WTC11 (cell line): ENCODE measurements around the gene ZBTB20. TPM values are rescaled to one million over a fixed set of nuclear protein-coding genes. Genes with fewer than 3 reads are reported as not detected.

ENCODE experiments used
- ATAC-seq: fragments of 200-7000 bp; cut with Tn5 transposase; 2 replicates; pipeline ENCODE4 v1.10.0; 2021; ENCODE audit warnings: mild to moderate bottlenecking, moderate library complexity
- CTCF ChIA-PET: fragments of 300-600 bp; sonication (Branson Sonifier 250); formaldehyde crosslinking; loops from one replicate; lab custom pipeline; 2021; ENCODE audit warnings: antibody characterized with exemption; lab: Charles Lee
- POLR2A ChIA-PET: fragments of 350-600 bp; sonication (Branson Sonifier 250); formaldehyde crosslinking; loops from one replicate; lab custom pipeline; 2021; ENCODE audit warnings: antibody characterized with exemption; lab: Charles Lee
- DNase-seq: peaks from one replicate; pipeline ENCODE4 v3.0.0; 2021; ENCODE audit warnings: low spot score
- H3K27ac Mint-ChIP-seq: 2 replicates; pipeline ENCODE4 v1.8.0; 2021; ENCODE audit warnings: mixed read lengths
- H3K27me3 Mint-ChIP-seq: 2 replicates; pipeline ENCODE4 v1.8.0; 2021; ENCODE audit warnings: low read depth, mild to moderate bottlenecking, moderate library complexity, mixed read lengths
- H3K36me3 Mint-ChIP-seq: 2 replicates; pipeline ENCODE4 v1.8.0; 2021; ENCODE audit warnings: mixed read lengths
- H3K4me1 Mint-ChIP-seq: 2 replicates; pipeline ENCODE4 v1.8.0; 2022; ENCODE audit warnings: mixed read lengths
- H3K4me3 Mint-ChIP-seq: 2 replicates; pipeline ENCODE4 v1.8.0; 2021; ENCODE audit warnings: mild to moderate bottlenecking, moderate library complexity, mixed read lengths
- H3K9me3 Mint-ChIP-seq: 2 replicates; pipeline ENCODE4 v1.8.0; 2021; ENCODE audit warnings: mixed read lengths
- ETV6 ChIP-seq: sonication (generic); formaldehyde crosslinking; IDR thresholded peaks from 2 replicates; pipeline ENCODE4 v1.8.1; 2022; ENCODE audit warnings: mild to moderate bottlenecking, missing genetic modification reagents
- FOXJ3 ChIP-seq: sonication (generic); formaldehyde crosslinking; IDR thresholded peaks from 2 replicates; pipeline ENCODE4 v1.9.0; 2021; ENCODE audit warnings: missing genetic modification reagents, mild to moderate bottlenecking, borderline replicate concordance
- JAZF1 ChIP-seq: fragments of 250-450 bp; sonication (Bioruptor Pico); IDR thresholded peaks from 2 replicates; pipeline ENCODE4 v1.9.0; 2021; ENCODE audit warnings: moderate library complexity, mild to moderate bottlenecking, inconsistent platforms
- RELA ChIP-seq: sonication (generic); formaldehyde crosslinking; IDR thresholded peaks from 2 replicates; pipeline ENCODE4 v1.8.1; 2022; ENCODE audit warnings: missing genetic modification reagents, mild to moderate bottlenecking, borderline replicate concordance
- RORB ChIP-seq: fragments of 250-450 bp; sonication (Bioruptor Pico); IDR thresholded peaks from 2 replicates; pipeline ENCODE4 v1.9.0; 2021; ENCODE audit warnings: mild to moderate bottlenecking
- SP1 ChIP-seq: sonication (generic); formaldehyde crosslinking; conservative IDR thresholded peaks from 2 replicates; pipeline ENCODE4 v1.8.1; 2022; ENCODE audit warnings: missing genetic modification reagents
- ZNF121 ChIP-seq: sonication (generic); formaldehyde crosslinking; IDR thresholded peaks from 2 replicates; pipeline ENCODE4 v1.8.0; 2023; ENCODE audit warnings: missing genetic modification reagents
- ZNF416 ChIP-seq: fragments of 250-450 bp; sonication (Bioruptor Pico); IDR thresholded peaks from 2 replicates; pipeline ENCODE4 v1.9.0; 2021; ENCODE audit warnings: mild to moderate bottlenecking, inconsistent platforms
- total RNA-seq: library from RNA; stranded (reverse); gene quantifications from 3 replicates; pipeline ENCODE4 v1.2.3, GENCODE V29; 2021
- TF ChIP-seq, protein P1 (sequence below): sonication (generic); formaldehyde crosslinking; conservative IDR thresholded peaks from 2 replicates; pipeline ENCODE4 v1.8.1; 2022; ENCODE audit warnings: mild to moderate bottlenecking, missing genetic modification reagents
- TF ChIP-seq, protein P2 (sequence below): sonication (generic); formaldehyde crosslinking; IDR thresholded peaks from 2 replicates; pipeline ENCODE4 v1.8.0; 2023; ENCODE audit warnings: mild to moderate bottlenecking, missing genetic modification reagents
- TF ChIP-seq, protein P3 (sequence below): fragments of 250-450 bp; sonication (Bioruptor Pico); IDR thresholded peaks from 2 replicates; pipeline ENCODE4 v1.9.0; 2021; ENCODE audit warnings: moderate library complexity, mild to moderate bottlenecking, inconsistent platforms, borderline replicate concordance
- TF ChIP-seq, protein P4 (sequence below): fragments of 250-450 bp; sonication (Bioruptor Pico); IDR thresholded peaks from 2 replicates; pipeline ENCODE4 v2.1.2; 2022; ENCODE audit warnings: mild to moderate bottlenecking, moderate library complexity
- TF ChIP-seq, protein P5 (sequence below): sonication (generic); formaldehyde crosslinking; IDR thresholded peaks from 2 replicates; pipeline ENCODE4 v1.8.1; 2022; ENCODE audit warnings: low read depth, missing genetic modification reagents, borderline replicate concordance
- TF ChIP-seq, protein P6 (sequence below): fragments of 250-450 bp; sonication (Bioruptor Pico); IDR thresholded peaks from 2 replicates; pipeline ENCODE4 v1.9.0; 2021; ENCODE audit warnings: mild to moderate bottlenecking, borderline replicate concordance
- TF ChIP-seq, protein P7 (sequence below): sonication (generic); formaldehyde crosslinking; IDR thresholded peaks from 2 replicates; pipeline ENCODE4 v1.8.1; 2023; ENCODE audit warnings: mild to moderate bottlenecking, missing genetic modification reagents, moderate library complexity

ZBTB20 gene
- total RNA-seq, 1 experiment from 2014 or later, result 1.5 TPM

DNA sequence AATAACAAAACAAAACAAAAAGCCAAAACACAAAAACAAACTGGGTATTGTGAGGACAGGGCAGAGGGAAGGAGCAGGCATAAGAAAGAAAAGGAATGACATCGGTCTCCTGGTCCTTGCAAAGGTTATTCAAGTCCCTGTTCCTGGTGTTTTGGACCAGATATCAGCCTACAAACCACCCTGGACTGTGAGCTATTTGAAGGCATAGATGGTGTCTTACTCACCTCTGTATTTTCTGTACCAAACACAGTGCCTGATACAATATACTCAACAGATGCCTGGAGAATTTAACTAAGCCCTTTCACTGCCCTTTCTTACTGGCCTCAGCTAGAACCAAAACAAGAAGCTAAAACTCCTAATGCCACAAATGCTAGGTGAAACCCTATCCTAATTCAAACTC lies 656.3 kb downstream of the ZBTB20 start (continued):
- TF ChIP-seq, protein P1, sequence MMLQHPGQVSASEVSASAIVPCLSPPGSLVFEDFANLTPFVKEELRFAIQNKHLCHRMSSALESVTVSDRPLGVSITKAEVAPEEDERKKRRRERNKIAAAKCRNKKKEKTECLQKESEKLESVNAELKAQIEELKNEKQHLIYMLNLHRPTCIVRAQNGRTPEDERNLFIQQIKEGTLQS (CRISPR knock-in tag), result no peak
- TF ChIP-seq, protein P2, sequence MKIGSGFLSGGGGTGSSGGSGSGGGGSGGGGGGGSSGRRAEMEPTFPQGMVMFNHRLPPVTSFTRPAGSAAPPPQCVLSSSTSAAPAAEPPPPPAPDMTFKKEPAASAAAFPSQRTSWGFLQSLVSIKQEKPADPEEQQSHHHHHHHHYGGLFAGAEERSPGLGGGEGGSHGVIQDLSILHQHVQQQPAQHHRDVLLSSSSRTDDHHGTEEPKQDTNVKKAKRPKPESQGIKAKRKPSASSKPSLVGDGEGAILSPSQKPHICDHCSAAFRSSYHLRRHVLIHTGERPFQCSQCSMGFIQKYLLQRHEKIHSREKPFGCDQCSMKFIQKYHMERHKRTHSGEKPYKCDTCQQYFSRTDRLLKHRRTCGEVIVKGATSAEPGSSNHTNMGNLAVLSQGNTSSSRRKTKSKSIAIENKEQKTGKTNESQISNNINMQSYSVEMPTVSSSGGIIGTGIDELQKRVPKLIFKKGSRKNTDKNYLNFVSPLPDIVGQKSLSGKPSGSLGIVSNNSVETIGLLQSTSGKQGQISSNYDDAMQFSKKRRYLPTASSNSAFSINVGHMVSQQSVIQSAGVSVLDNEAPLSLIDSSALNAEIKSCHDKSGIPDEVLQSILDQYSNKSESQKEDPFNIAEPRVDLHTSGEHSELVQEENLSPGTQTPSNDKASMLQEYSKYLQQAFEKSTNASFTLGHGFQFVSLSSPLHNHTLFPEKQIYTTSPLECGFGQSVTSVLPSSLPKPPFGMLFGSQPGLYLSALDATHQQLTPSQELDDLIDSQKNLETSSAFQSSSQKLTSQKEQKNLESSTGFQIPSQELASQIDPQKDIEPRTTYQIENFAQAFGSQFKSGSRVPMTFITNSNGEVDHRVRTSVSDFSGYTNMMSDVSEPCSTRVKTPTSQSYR, result no peak

DNA sequence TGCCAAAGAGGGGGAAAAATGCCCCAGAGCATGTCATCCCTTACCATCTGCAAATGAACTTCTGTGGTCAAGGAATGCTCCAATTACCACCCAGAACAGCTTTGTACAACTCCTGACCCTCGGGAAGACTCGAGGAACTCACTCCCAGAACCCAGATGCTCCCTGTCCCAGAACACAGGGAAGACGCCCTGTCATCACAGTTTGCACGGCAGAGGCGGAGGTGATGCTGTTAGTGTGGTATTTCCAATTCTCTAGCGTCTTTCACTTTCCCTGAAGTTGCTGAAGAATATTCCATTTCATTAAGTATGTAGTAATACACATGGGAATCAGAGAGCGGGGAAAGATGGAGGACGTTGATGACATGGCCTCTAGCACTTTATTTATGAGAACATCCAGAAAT lies 659.6 kb downstream of the ZBTB20 start:
- Mint-ChIP-seq H3K27me3 (no peaks in the 10 kb centered on the region), H3K27ac (no peak overlapping the region), H3K36me3 (no peaks in the 10 kb centered on the region), H3K4me3 (no peak overlapping the region), H3K4me1 (no peaks in the 10 kb centered on the region), H3K9me3 (no peaks in the 10 kb centered on the region)
- ATAC-seq (no peak), DNase-seq (no peak)
- CTCF ChIA-PET, result no interaction called here
- POLR2A ChIA-PET, result no interaction called here
- no peak for TF ChIP-seq FOXJ3 (CRISPR knock-in tag)
- TF ChIP-seq, protein P3, sequence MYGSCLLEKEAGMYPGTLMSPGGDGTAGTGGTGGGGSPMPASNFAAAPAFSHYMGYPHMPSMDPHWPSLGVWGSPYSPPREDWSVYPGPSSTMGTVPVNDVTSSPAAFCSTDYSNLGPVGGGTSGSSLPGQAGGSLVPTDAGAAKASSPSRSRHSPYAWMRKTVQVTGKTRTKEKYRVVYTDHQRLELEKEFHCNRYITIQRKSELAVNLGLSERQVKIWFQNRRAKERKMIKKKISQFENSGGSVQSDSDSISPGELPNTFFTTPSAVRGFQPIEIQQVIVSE, result no peak
- no peak for TF ChIP-seq JAZF1 (CRISPR knock-in tag)
- TF ChIP-seq ZNF416 (CRISPR knock-in tag), result no peak
- TF ChIP-seq, protein P4, sequence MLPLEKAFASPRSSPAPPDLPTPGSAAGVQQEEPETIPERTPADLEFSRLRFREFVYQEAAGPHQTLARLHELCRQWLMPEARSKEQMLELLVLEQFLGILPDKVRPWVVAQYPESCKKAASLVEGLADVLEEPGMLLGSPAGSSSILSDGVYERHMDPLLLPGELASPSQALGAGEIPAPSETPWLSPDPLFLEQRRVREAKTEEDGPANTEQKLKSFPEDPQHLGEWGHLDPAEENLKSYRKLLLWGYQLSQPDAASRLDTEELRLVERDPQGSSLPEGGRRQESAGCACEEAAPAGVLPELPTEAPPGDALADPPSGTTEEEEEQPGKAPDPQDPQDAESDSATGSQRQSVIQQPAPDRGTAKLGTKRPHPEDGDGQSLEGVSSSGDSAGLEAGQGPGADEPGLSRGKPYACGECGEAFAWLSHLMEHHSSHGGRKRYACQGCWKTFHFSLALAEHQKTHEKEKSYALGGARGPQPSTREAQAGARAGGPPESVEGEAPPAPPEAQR (CRISPR knock-in tag), result no peak
- no peak for TF ChIP-seq SP1 (CRISPR knock-in tag)

DNA sequence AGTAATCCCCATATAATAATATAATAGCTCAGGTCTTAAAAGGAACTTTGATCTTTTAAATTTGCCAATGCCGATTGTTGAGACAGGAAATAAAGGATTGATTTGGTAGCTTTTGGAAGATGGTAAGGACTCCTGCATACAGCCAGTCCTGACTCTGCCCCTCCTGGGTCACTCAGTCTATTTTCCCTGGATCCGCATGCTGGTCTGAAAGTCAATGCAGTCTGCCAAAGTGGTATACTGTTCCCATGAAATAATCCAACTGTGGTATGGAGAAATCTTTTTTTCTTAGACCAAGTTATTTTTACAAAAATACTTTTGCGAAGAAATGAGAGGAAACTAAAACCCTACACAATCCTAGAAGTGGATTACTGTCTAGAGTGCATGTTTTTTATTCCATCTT lies 662.2 kb downstream of the ZBTB20 start:
- CTCF ChIA-PET, result no interaction called here
- H3K4me3 Mint-ChIP-seq, result no peak overlapping the region
- H3K27me3 Mint-ChIP-seq, result no peaks in the 10 kb centered on the region
- no peak for DNase-seq
- ATAC-seq, result no peak
- POLR2A ChIA-PET, result no interaction called here
- no peak overlapping the region for H3K27ac Mint-ChIP-seq
- TF ChIP-seq ZNF121 (CRISPR knock-in tag), result no peak
- TF ChIP-seq, protein P5, sequence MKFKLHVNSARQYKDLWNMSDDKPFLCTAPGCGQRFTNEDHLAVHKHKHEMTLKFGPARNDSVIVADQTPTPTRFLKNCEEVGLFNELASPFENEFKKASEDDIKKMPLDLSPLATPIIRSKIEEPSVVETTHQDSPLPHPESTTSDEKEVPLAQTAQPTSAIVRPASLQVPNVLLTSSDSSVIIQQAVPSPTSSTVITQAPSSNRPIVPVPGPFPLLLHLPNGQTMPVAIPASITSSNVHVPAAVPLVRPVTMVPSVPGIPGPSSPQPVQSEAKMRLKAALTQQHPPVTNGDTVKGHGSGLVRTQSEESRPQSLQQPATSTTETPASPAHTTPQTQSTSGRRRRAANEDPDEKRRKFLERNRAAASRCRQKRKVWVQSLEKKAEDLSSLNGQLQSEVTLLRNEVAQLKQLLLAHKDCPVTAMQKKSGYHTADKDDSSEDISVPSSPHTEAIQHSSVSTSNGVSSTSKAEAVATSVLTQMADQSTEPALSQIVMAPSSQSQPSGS (CRISPR knock-in tag), result no peak
- TF ChIP-seq ETV6, result no peak
- H3K4me1 Mint-ChIP-seq, result 0 out of 2 replicates have a peak, but pooled peaks cover 2% of the 10 kb centered on the region
- no peaks in the 10 kb centered on the region for H3K36me3 Mint-ChIP-seq
- H3K9me3 Mint-ChIP-seq, result no peaks in the 10 kb centered on the region

DNA sequence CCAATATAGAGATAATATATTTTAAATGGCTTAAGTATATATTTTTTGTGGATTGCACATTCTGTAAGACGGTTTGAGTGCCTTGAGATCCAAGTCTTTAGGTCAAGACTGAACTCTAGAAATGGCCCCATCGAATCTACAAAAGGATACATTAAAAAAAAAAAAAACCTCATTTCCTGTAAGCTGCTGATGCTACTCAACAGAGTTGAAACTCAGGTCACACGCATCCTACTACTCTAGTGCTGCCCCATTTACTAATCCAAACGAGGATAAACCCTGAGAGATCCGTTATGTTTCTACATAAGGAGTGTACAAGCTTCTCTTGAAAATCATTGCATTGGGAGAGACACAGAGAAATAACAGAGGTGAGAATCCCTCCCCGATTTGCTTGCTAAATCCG lies 666.0 kb downstream of the ZBTB20 start:
- Mint-ChIP-seq H3K4me1 (0 out of 2 replicates have a peak, but pooled peaks cover 2% of the 10 kb centered on the region), H3K4me3 (no peak overlapping the region), H3K27ac (no peak overlapping the region), H3K9me3 (no peaks in the 10 kb centered on the region), H3K27me3 (no peaks in the 10 kb centered on the region), H3K36me3 (no peaks in the 10 kb centered on the region)
- ChIA-PET CTCF (no interaction called here), POLR2A (no interaction called here)
- no peak for DNase-seq
- no peak for ATAC-seq
- TF ChIP-seq, protein P6, sequence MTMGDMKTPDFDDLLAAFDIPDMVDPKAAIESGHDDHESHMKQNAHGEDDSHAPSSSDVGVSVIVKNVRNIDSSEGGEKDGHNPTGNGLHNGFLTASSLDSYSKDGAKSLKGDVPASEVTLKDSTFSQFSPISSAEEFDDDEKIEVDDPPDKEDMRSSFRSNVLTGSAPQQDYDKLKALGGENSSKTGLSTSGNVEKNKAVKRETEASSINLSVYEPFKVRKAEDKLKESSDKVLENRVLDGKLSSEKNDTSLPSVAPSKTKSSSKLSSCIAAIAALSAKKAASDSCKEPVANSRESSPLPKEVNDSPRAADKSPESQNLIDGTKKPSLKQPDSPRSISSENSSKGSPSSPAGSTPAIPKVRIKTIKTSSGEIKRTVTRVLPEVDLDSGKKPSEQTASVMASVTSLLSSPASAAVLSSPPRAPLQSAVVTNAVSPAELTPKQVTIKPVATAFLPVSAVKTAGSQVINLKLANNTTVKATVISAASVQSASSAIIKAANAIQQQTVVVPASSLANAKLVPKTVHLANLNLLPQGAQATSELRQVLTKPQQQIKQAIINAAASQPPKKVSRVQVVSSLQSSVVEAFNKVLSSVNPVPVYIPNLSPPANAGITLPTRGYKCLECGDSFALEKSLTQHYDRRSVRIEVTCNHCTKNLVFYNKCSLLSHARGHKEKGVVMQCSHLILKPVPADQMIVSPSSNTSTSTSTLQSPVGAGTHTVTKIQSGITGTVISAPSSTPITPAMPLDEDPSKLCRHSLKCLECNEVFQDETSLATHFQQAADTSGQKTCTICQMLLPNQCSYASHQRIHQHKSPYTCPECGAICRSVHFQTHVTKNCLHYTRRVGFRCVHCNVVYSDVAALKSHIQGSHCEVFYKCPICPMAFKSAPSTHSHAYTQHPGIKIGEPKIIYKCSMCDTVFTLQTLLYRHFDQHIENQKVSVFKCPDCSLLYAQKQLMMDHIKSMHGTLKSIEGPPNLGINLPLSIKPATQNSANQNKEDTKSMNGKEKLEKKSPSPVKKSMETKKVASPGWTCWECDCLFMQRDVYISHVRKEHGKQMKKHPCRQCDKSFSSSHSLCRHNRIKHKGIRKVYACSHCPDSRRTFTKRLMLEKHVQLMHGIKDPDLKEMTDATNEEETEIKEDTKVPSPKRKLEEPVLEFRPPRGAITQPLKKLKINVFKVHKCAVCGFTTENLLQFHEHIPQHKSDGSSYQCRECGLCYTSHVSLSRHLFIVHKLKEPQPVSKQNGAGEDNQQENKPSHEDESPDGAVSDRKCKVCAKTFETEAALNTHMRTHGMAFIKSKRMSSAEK, result no peak
- TF ChIP-seq, protein P7, sequence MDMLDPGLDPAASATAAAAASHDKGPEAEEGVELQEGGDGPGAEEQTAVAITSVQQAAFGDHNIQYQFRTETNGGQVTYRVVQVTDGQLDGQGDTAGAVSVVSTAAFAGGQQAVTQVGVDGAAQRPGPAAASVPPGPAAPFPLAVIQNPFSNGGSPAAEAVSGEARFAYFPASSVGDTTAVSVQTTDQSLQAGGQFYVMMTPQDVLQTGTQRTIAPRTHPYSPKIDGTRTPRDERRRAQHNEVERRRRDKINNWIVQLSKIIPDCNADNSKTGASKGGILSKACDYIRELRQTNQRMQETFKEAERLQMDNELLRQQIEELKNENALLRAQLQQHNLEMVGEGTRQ, result no peak
- no peak for TF ChIP-seq ETV6
- TF ChIP-seq RELA (CRISPR knock-in tag), result no peak
- TF ChIP-seq, protein P2, result no peak
- TF ChIP-seq RORB, result no peak
